HFF-Myc (cell line): ENCODE results near the gene THOC6.

Source experiments
- DNase-seq: peaks from one replicate; pipeline ENCODE4 v3.0.0-alpha.2; 2011; ENCODE audit warnings: low read depth; ENCODE audit errors: extremely low read depth
- H3K4me3 ChIP-seq: replicated peaks from 2 replicates; pipeline ENCODE4 v1.5.1; 2011; ENCODE audit warnings: low read depth, mild to moderate bottlenecking, control low read depth, low read length
- TF ChIP-seq, protein P1 (sequence below): IDR thresholded peaks from 2 replicates; pipeline ENCODE4 v1.5.1; 2012; ENCODE audit warnings: mild to moderate bottlenecking, low read depth, low read length, control low read depth; ENCODE audit errors: missing control alignments

Gene THOC6

DNA sequence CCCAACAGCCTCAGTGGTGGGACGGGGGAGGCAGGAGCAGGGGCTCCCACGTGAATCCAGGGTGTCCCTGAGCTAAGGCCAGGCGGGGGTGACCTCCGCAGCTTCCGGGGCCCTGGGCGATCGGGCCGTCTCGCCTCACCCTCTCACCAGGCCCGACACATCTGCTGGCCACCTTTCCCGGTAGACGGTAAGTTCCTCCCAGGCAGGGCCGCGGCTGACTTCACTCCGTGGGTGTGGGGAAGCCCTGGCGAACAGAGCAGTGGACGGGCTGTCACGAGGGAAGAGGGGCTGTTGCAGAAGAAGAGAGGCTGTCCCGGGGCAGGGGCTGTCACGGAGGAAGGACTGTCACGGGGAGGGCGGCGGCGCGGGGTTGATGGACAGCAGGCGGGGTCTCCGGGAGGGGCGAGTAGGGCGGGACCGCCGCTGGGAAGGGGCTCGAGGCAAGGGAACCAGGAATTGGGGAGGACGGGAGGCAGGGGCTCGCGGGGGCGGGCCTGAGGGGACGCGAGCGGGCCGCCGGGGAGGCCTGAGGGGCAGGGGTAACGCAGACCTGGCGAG lies 44.1 kb upstream of the THOC6 start:
- DNase-seq, result no peak
- H3K4me3 ChIP-seq, result peak overlapping the region; percentile 65
- TF ChIP-seq, protein P1, sequence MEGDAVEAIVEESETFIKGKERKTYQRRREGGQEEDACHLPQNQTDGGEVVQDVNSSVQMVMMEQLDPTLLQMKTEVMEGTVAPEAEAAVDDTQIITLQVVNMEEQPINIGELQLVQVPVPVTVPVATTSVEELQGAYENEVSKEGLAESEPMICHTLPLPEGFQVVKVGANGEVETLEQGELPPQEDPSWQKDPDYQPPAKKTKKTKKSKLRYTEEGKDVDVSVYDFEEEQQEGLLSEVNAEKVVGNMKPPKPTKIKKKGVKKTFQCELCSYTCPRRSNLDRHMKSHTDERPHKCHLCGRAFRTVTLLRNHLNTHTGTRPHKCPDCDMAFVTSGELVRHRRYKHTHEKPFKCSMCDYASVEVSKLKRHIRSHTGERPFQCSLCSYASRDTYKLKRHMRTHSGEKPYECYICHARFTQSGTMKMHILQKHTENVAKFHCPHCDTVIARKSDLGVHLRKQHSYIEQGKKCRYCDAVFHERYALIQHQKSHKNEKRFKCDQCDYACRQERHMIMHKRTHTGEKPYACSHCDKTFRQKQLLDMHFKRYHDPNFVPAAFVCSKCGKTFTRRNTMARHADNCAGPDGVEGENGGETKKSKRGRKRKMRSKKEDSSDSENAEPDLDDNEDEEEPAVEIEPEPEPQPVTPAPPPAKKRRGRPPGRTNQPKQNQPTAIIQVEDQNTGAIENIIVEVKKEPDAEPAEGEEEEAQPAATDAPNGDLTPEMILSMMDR, result no peak

DNA sequence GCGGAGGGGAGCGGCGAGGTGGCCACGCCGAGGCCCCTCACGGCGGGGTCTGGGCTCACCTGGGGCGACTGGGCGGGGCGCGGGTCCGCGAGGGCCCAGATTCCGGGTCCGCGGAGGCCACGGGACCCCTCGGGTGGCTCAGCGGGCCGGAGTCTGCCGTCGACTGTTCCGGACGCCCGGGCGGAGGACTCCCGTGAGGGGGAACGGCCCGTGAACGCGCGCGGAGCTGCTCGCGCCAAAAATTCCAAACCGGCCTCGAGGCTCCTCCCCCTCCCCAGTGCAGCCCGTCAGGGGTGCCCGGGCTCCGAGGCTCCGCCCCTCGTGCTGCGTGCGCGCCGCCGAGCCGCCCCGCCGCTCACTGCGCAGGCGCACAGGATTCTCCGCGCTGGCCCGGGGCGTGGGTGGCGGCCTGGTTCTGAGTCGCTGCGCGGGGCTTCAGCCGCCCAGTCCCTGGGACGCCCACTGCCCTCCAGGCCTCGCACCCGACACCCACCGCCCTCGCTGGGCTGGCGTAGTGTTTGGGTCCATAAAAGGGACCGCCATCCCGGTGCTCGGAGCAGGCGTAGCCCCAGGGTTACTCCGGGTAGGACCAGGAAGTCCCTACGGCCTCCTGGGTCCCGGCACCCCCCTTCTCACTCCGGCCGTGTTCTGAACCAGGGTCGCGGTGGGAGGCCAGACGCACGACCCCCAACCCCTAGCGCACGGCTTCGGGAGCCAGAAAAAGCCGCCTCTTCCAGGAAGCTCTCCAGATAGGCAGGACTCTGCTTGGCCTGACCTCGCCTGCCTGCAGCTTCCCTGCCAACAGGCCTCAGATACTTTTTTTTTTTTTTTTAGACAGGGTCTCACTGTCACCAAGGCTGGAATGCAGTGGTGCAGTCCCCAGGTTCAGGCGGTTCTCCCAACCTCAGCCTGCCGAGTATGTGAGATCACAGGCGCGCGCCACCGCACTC lies 43.3 kb upstream of the THOC6 start, which contains the start of gene PKMYT1:
Gene PKMYT1, minus strand, starts transcription at position 220 of the 950 bp plus-strand sequence. CDS start 789 bp downstream, outside the sequence.
- TF ChIP-seq, protein P1, result no peak
- peak within 1 kb of the TSS; percentile 65 for H3K4me3 ChIP-seq
- DNase-seq, result peak; percentile 42

DNA sequence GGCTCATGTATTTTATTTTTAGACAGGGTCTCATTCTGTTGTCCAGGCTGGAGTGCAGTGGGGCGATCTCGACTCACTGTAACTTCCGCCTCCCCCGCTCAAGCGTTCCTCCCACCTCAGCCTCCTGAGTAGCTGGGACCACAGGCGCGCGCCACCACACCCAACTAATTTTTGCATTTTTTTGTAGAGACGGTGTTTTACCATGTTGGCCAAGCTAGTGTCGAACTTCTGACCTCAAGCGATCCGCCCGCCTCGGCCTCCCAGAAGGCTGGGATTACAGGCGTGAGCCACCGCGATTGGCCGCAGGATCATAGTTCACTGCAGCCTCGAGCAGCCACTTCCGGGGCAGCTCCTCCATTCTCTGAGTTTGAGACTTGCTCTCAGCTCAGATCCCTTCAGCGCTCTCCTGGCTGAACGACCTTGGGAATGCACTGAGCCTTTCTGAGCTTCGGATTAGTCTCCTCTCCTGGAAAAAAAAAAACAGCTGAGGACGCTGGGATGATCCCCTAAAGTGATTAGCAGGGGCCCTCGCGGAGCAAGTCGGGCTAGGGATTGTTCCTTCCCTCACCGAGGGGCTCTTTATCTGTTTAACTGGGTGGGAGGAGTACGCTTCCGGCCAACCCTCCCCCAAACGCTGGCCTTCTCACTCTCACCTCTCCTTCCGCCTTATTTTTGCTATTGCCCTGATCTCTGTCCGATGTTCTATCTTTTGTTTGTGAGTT lies 42.5 kb upstream of the THOC6 start:
- peak overlapping the region; percentile 65 for H3K4me3 ChIP-seq
- DNase-seq, result no peak
- TF ChIP-seq, protein P1, result no peak

DNA sequence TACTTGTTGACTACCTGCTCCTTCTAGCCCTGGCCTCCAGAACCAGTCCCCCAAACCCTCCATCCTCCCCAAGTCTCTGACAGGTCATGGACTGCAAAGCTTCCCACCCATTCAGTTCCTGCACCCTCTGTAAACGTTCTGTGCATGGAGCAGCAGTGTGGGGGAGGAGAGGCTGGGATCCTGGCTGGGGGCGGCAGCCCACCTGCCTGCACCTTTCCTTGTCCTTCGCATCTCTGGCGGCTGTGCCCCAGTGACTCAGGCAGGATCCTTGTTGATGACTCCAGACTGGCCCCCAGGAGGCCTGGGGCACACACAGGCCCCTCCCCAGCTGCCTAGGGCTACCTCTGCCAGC lies 42.0 kb upstream of the THOC6 start:
- TF ChIP-seq, protein P1, result no peak
- no peak for DNase-seq
- no peak overlapping the region for H3K4me3 ChIP-seq

DNA sequence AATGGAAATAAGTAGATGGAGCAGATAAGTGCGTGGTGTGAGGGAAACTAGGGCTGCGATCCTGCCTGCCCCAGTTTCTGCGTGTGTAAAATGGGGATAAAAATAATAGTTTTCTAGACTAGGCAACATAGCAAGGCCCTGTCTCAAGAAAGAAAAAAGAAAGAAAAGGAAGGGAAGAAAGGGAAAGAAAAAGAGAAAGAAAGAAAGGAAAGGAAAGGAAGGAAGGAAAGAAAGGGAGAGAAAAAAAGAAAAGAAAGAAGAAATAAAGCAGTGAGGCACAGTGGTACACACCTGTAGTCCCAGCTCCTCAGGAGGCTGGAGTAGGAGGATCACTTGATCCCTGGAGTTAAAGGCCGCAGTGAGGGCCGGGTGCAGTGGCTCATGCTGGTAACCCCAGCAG lies 41.4 kb upstream of the THOC6 start:
- DNase-seq, result no peak
- no peak overlapping the region for H3K4me3 ChIP-seq
- TF ChIP-seq, protein P1, result no peak

DNA sequence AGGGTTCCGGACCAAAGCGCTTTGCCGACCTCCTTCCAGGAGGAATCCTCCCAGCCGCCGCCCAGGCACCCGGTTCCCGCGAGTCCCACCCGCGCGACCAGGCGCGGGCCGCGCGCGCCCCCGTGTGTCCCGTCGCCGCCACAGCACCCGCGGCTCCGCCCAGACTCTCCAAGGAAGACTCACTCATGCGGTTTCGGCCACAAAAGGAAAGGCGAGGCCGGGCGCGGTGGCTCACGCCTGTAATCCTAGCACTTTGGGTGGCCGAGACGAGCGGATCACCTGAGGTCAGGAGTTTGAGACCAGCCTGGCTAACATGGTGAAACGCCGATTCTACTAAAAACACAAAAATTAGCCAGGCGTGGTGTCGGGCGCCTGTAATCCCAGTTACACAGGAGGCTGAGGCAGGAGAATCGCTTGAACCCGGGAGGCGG lies 40.1 kb upstream of the THOC6 start:
- H3K4me3 ChIP-seq, result no peak overlapping the region
- DNase-seq, result no peak
- TF ChIP-seq, protein P1, result peak; percentile 72
